ENCODE results near the gene NDST4.

DNA sequence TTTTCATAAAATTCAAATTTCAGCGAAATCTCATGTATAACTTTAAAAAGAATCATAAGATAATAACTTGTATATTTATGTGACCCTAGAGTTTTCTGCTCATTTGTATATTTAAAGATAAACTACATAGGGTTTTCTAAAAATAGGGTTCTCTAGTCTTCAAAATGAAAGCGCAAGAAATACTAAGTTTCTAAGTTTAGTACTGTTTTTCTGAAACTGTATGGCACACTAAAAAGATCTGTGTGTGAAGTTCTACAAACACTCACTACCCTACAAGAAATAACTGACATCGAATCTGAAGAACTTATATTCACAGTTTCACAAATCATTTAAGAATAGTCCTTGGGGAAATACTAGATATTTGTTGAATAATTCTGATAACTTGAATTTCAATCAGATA, 38.7 kb upstream of the NDST4 start:
- TF ChIP-seq, protein P1, sequence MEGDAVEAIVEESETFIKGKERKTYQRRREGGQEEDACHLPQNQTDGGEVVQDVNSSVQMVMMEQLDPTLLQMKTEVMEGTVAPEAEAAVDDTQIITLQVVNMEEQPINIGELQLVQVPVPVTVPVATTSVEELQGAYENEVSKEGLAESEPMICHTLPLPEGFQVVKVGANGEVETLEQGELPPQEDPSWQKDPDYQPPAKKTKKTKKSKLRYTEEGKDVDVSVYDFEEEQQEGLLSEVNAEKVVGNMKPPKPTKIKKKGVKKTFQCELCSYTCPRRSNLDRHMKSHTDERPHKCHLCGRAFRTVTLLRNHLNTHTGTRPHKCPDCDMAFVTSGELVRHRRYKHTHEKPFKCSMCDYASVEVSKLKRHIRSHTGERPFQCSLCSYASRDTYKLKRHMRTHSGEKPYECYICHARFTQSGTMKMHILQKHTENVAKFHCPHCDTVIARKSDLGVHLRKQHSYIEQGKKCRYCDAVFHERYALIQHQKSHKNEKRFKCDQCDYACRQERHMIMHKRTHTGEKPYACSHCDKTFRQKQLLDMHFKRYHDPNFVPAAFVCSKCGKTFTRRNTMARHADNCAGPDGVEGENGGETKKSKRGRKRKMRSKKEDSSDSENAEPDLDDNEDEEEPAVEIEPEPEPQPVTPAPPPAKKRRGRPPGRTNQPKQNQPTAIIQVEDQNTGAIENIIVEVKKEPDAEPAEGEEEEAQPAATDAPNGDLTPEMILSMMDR (IDR thresholded peaks at IDR 0.05): no peak
- TF ChIP-seq POLR2A (IDR thresholded peaks at IDR 0.05): no peak

Data from thyroid gland (tissue), 4 donors.